Activated T-cell treated with anti-CD3 and anti-CD28 coated beads, Interleukin-2, amount 50 U/mL, for 4 hours (primary cell): ENCODE results near the gene ZNF511. TPM values are rescaled to one million over a fixed set of nuclear protein-coding genes. Genes with fewer than 3 reads are reported as not detected.
"Not testable (repeated sequence)": the region's sequence is repeated elsewhere in the genome, so short reads cannot be mapped to it uniquely, and the experiment has no call there.

Source experiments
- ATAC-seq, 2 donors: fragments of 200-7000 bp; cut with Tn5 transposase; one replicate each; pipeline ENCODE4 v1.10.0; 2021
- DNase-seq: peaks from one replicate; pipeline ENCODE4 v3.0.0-alpha.2; 2020
- H3K27me3 Mint-ChIP-seq: one replicate; pipeline ENCODE4 v1.8.0; 2021; ENCODE audit warnings: low read depth, mixed read lengths
- H3K36me3 Mint-ChIP-seq: one replicate; pipeline ENCODE4 v1.8.0; 2022; ENCODE audit warnings: mixed read lengths; ENCODE audit not compliant: insufficient read depth
- H3K4me1 Mint-ChIP-seq: one replicate; pipeline ENCODE4 v1.8.0; 2021; ENCODE audit warnings: low read depth, mixed read lengths
- H3K4me3 Mint-ChIP-seq: one replicate; pipeline ENCODE4 v1.8.0; 2021; ENCODE audit warnings: mild to moderate bottlenecking, moderate library complexity, mixed read lengths
- H3K9me3 Mint-ChIP-seq: one replicate; pipeline ENCODE4 v1.8.0; 2021; ENCODE audit warnings: mixed read lengths
- total RNA-seq, 3 donors: library from RNA; stranded (reverse); gene quantifications; one replicate each; pipeline ENCODE4 v1.2.1, GENCODE V29; 2021

Gene ZNF511
- total RNA-seq, result 100 to 1,000 TPM in 1 of 3 donors, 10 to 100 TPM in 2; 84.4 to 117 (median 97.3) TPM

GRCh38 chr10:133308421-133309099 is at the start of gene ZNF511, which contains the start of gene TUBGCP2:
Gene ZNF511 (plus strand): TSS chr10:133308914. CDS start chr10:133308944, 30 bp downstream.
Gene TUBGCP2 (minus strand): TSS chr10:133308872. CDS start chr10:133302941, 5,931 bp downstream.
- H3K36me3 Mint-ChIP-seq, result peaks cover 13% of the 10 kb centered on the region
- H3K4me1 Mint-ChIP-seq, result peaks cover 33% of the 10 kb centered on the region
- DNase-seq, result peak; percentile 88
- ATAC-seq, result peak; percentile 78 to 79
- H3K4me3 Mint-ChIP-seq, result peak within 1 kb of the TSS; percentile 99
- no peaks in the 10 kb centered on the region for H3K9me3 Mint-ChIP-seq
- no peaks in the 10 kb centered on the region for H3K27me3 Mint-ChIP-seq

GRCh38 chr10:133259602-133259989 is 49.1 kb upstream of the ZNF511 start:
- Mint-ChIP-seq H3K4me1 (peaks cover 61% of the 10 kb centered on the region), H3K36me3 (no peaks in the 10 kb centered on the region), H3K4me3 (peak overlapping the region; percentile 43), H3K27me3 (no peaks in the 10 kb centered on the region), H3K9me3 (no peaks in the 10 kb centered on the region)
- no peak for ATAC-seq
- DNase-seq, result no peak

GRCh38 chr10:133260895-133261725 is 47.6 kb upstream of the ZNF511 start:
- ATAC-seq (peak; percentile 44 to 58), DNase-seq (peak; percentile 58)
- H3K27me3 Mint-ChIP-seq, result no peaks in the 10 kb centered on the region
- no peaks in the 10 kb centered on the region for H3K36me3 Mint-ChIP-seq
- no peaks in the 10 kb centered on the region for H3K9me3 Mint-ChIP-seq
- H3K4me1 Mint-ChIP-seq, result peaks cover 70% of the 10 kb centered on the region
- H3K4me3 Mint-ChIP-seq, result peak overlapping the region; percentile 79

GRCh38 chr10:133261726-133262325 is 46.9 kb upstream of the ZNF511 start:
- peak; percentile 84 for DNase-seq
- Mint-ChIP-seq H3K4me1 (peaks cover 70% of the 10 kb centered on the region), H3K27me3 (no peaks in the 10 kb centered on the region), H3K36me3 (no peaks in the 10 kb centered on the region), H3K9me3 (no peaks in the 10 kb centered on the region), H3K4me3 (peak overlapping the region; percentile 79)
- peak; percentile 50 to 60 for ATAC-seq

GRCh38 chr10:133262696-133263095 is 46.0 kb upstream of the ZNF511 start:
- no peaks in the 10 kb centered on the region for H3K36me3 Mint-ChIP-seq
- peaks cover 63% of the 10 kb centered on the region for H3K4me1 Mint-ChIP-seq
- H3K9me3 Mint-ChIP-seq, result no peaks in the 10 kb centered on the region
- no peak overlapping the region for H3K4me3 Mint-ChIP-seq
- no peaks in the 10 kb centered on the region for H3K27me3 Mint-ChIP-seq
- no peak for DNase-seq
- ATAC-seq, result no peak

- H3K9me3 Mint-ChIP-seq, result no peaks in the 10 kb centered on the region
- ATAC-seq (no peak), DNase-seq (no peak)
- no peak overlapping the region for H3K4me3 Mint-ChIP-seq
- H3K27me3 Mint-ChIP-seq, result no peaks in the 10 kb centered on the region
- H3K36me3 Mint-ChIP-seq, result no peaks in the 10 kb centered on the region
- H3K4me1 Mint-ChIP-seq, result peaks cover 56% of the 10 kb centered on the region
Measured at GRCh38 chr10:133263674-133264073, 45.0 kb upstream of the ZNF511 start.

- no peaks in the 10 kb centered on the region for H3K27me3 Mint-ChIP-seq
- no peak for ATAC-seq
- H3K9me3 Mint-ChIP-seq, result no peaks in the 10 kb centered on the region
- H3K4me3 Mint-ChIP-seq, result peak overlapping the region; percentile 13
- peaks cover 49% of the 10 kb centered on the region for H3K4me1 Mint-ChIP-seq
- no peaks in the 10 kb centered on the region for H3K36me3 Mint-ChIP-seq
- no peak for DNase-seq
Measured at GRCh38 chr10:133264461-133264860, 44.3 kb upstream of the ZNF511 start.

- DNase-seq, H3K9me3 Mint-ChIP-seq, ATAC-seq, H3K4me3 Mint-ChIP-seq, H3K27me3 Mint-ChIP-seq, H3K36me3 Mint-ChIP-seq: not testable (repeated sequence)
- peaks cover 44% of the 10 kb centered on the region for H3K4me1 Mint-ChIP-seq
Measured at GRCh38 chr10:133265052-133265451, 43.7 kb upstream of the ZNF511 start.

- H3K4me3 Mint-ChIP-seq, result no peak overlapping the region
- no peak for DNase-seq
- H3K4me1 Mint-ChIP-seq, result peaks cover 32% of the 10 kb centered on the region
- H3K36me3 Mint-ChIP-seq, result no peaks in the 10 kb centered on the region
- no peak for ATAC-seq
- no peaks in the 10 kb centered on the region for H3K9me3 Mint-ChIP-seq
- H3K27me3 Mint-ChIP-seq, result no peaks in the 10 kb centered on the region
Measured at GRCh38 chr10:133266056-133266795, 42.5 kb upstream of the ZNF511 start.

GRCh38 chr10:133267293-133267692 is 41.4 kb upstream of the ZNF511 start:
- no peaks in the 10 kb centered on the region for H3K9me3 Mint-ChIP-seq
- H3K27me3 Mint-ChIP-seq, result no peaks in the 10 kb centered on the region
- DNase-seq, result no peak
- no peak overlapping the region for H3K4me3 Mint-ChIP-seq
- ATAC-seq, result no peak
- peaks cover 31% of the 10 kb centered on the region for H3K4me1 Mint-ChIP-seq
- H3K36me3 Mint-ChIP-seq, result no peaks in the 10 kb centered on the region

GRCh38 chr10:133267829-133268228 is 40.9 kb upstream of the ZNF511 start:
- no peaks in the 10 kb centered on the region for H3K27me3 Mint-ChIP-seq
- H3K9me3 Mint-ChIP-seq, result no peaks in the 10 kb centered on the region
- peaks cover 26% of the 10 kb centered on the region for H3K4me1 Mint-ChIP-seq
- ATAC-seq, result no peak
- no peak for DNase-seq
- H3K4me3 Mint-ChIP-seq, result no peak overlapping the region
- H3K36me3 Mint-ChIP-seq, result no peaks in the 10 kb centered on the region

GRCh38 chr10:133268532-133268931 is 40.2 kb upstream of the ZNF511 start:
- H3K9me3 Mint-ChIP-seq, result no peaks in the 10 kb centered on the region
- ATAC-seq (no peak), DNase-seq (no peak)
- H3K27me3 Mint-ChIP-seq, result no peaks in the 10 kb centered on the region
- H3K36me3 Mint-ChIP-seq, result no peaks in the 10 kb centered on the region
- H3K4me3 Mint-ChIP-seq, result no peak overlapping the region
- peaks cover 20% of the 10 kb centered on the region for H3K4me1 Mint-ChIP-seq

GRCh38 chr10:133269367-133269766 is 39.3 kb upstream of the ZNF511 start:
- Mint-ChIP-seq H3K9me3 (no peaks in the 10 kb centered on the region), H3K27me3 (no peaks in the 10 kb centered on the region)

GRCh38 chr10:133270204-133270603 is 38.5 kb upstream of the ZNF511 start:
- Mint-ChIP-seq H3K4me3 (no peak overlapping the region), H3K27me3 (no peaks in the 10 kb centered on the region), H3K4me1 (peaks cover 10% of the 10 kb centered on the region), H3K36me3 (no peaks in the 10 kb centered on the region), H3K9me3 (no peaks in the 10 kb centered on the region)
- DNase-seq, result no peak
- ATAC-seq, result no peak

More at GRCh38 chr10:133269367-133269766, 39.3 kb upstream of the ZNF511 start:
- ATAC-seq, result no peak
- Mint-ChIP-seq H3K4me3 (no peak overlapping the region), H3K36me3 (no peaks in the 10 kb centered on the region), H3K4me1 (peaks cover 12% of the 10 kb centered on the region)
- no peak for DNase-seq
